ENCODE measurements around the gene SPATA2.

SPATA2 gene

DNA sequence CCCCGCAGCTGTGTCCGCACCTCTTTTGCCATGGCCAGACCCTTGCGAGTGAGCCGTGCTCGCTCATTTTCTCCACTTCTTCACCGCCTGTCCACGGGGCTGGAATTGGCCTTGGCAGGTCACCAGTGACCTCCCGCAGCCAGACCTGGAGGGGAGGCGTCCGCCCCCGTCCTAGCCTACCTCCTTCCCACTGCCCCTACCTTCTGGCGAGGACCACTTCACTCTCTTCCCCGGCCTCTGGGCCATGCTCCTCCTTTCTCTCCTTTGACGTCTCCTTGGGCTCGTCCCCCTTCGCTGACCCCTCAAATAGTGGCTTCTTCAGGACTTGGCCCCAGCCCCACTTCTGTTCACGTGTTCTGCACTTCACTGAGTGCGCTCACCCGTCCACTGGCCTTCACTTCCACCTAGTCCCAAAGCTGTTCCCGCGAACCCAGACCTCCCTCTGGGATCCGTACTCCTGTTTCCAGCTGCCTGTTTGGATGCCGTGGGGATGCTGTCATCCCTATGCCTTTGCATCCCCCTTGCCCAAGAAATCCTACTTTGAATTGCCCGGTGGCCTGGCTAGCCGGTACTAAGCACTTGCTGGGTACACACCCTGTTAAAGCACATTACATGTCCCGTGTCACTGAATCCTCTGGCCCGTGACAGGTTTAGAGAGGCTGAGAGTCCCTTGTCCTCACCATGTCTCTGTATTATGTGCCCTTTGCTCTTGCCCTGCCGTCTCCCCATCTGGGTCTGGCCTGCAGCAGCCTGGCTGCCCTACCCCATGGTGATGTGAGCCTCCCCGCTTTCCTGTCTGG lies 33.0 kb downstream of the SPATA2 start:
- TF ChIP-seq JUND (IDR thresholded peaks at IDR 0.05; ENCODE audit: low read depth) = no peak
- no peak for DNase-seq (ENCODE audit: low read depth in 1 of 2, low spot score in 1 of 2)
- in situ Hi-C loops (cut with HindIII; ENCODE audit: low pct_unique_long_range_greater_than_20kb, low sequenced_read_pairs) = no loop called here

DNA sequence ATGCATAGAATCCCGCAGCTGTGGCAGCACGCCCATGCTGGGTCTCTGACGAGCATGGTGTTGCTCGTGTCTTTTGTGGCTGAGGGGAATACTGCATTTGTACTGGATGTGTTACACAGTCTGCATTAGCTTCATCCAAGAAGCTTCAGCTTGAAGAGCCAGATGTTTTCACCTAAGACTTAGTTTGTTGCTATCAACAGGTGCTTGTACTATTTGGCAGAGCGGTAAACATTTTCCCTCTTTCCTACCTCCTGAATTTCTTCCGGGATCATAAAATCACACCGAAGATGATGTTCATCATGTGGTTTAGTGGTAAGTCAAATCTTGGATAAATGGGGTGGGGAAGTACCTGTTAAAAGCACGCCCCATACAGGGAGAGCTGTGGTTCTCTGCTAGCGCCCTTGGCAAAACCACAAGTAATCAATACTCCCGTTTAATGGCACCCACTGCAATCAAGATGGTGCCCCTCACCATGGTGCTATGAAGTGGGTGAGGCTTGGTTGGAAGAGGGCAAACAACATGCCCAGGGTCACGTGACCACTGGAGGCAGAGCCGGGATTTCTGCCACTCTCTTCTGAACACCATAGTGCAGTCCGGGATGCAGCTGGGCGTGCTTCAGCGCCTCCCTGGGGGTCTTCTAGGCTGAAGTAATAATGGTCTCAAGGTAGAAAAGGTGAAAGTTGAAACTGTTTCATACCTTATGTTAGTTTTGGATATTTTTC lies 34.4 kb downstream of the SPATA2 start:
- no peak for DNase-seq (ENCODE audit: low read depth in 1 of 2, low spot score in 1 of 2)
- in situ Hi-C loops (cut with HindIII; ENCODE audit: low pct_unique_long_range_greater_than_20kb, low sequenced_read_pairs) = no loop called here
- no peak for TF ChIP-seq JUND (IDR thresholded peaks at IDR 0.05; ENCODE audit: low read depth)

DNA sequence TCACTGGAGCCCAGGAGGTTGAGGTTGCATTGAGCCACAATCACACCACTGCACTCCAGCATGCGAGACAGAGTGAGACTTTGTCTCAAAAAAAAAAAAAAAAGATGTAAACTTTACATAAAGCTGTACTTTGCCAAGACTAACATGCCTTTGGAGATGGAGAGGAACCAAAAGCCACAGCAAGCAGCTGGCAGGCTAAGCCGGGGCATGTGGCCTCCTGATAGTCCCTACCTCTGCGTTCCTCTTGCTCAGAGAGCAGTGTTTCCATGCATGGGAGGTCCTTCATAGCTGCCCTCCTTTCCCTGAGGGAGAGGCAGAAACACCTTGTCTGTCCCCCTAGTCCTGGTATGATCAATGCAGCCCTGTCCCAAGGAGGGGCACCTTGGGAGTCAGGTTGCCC lies 35.2 kb downstream of the SPATA2 start:
- in situ Hi-C loops (cut with HindIII; ENCODE audit: low pct_unique_long_range_greater_than_20kb, low sequenced_read_pairs) = no loop called here
- DNase-seq (ENCODE audit: low read depth in 1 of 2, low spot score in 1 of 2) = no peak
- TF ChIP-seq JUND (IDR thresholded peaks at IDR 0.05; ENCODE audit: low read depth) = no peak

DNA sequence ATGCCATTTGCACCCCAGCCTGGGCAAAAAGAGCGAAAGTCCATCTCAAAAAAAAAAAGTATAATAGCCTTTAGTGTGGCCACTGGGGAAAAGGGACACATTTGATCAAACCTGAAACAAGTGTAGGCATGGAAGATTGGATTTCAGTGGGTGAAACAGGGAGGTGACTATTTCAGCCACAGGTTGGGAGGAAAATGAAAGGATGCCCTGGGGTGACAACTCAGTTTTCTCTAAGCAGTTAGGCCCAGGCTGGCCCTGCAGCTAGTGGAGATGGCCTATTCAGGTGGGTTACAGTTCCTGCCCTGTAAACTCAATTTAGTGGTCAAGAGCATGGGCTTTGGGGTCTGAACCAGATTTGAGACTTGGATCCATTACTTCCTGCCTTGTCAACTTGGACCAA lies 36.4 kb downstream of the SPATA2 start:
- TF ChIP-seq JUND (IDR thresholded peaks at IDR 0.05; ENCODE audit: low read depth) = no peak
- in situ Hi-C loops (cut with HindIII; ENCODE audit: low pct_unique_long_range_greater_than_20kb, low sequenced_read_pairs) = no loop called here
- DNase-seq (ENCODE audit: low read depth in 1 of 2, low spot score in 1 of 2) = no peak

DNA sequence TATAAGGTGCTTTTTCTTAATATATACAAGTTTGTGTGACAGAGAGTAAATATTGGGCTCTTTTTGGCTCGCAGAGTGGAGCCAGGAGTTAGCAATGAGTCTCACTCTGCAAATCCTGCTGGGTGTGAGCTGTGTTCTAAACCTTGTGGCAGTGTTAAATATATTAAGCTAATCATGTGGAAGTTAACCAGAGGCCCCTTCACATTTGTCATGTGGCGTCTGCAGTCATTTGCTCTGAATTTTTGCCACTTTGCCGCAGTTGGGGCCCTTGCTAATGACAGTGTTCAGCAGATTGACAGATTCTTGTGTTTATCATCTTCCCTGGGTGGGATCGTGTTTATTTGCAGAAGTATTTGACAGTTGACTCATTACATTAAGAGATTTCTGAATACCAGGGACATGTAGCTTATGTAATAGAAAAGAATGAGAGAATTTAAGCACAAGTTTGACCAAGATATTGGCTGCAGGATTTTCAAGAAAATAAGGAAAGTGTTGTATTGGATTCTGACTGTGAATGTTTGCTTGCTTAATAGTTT lies 37.9 kb downstream of the SPATA2 start:
- no peak for TF ChIP-seq JUND (IDR thresholded peaks at IDR 0.05; ENCODE audit: low read depth)
- in situ Hi-C loops (cut with HindIII; ENCODE audit: low pct_unique_long_range_greater_than_20kb, low sequenced_read_pairs) = no loop called here

DNA sequence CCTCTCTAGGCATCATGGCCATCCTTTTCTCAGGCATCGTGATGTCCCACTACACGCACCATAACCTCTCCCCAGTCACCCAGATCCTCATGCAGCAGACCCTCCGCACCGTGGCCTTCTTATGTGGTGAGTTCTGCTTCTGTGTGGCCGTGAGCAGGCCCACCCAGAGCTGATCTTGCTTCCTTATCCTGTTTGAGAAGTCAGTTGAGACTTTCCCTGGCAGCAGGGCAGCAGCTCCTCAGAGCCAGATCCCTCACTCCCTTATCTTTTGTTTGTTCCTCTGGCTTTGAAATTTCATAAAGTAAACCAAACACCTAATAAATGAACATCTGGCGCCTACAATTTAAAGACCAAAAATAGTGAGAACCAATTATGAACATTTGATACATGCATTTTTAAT lies 40.6 kb downstream of the SPATA2 start:
- in situ Hi-C loops (cut with HindIII; ENCODE audit: low pct_unique_long_range_greater_than_20kb, low sequenced_read_pairs) = no loop called here
- no peak for TF ChIP-seq JUND (IDR thresholded peaks at IDR 0.05; ENCODE audit: low read depth)
- DNase-seq (ENCODE audit: low read depth in 1 of 2, low spot score in 1 of 2) = no peak

More for the DNA sequence above, 37.9 kb downstream of the SPATA2 start:
- DNase-seq (ENCODE audit: low read depth in 1 of 2, low spot score in 1 of 2) = no peak

DNA sequence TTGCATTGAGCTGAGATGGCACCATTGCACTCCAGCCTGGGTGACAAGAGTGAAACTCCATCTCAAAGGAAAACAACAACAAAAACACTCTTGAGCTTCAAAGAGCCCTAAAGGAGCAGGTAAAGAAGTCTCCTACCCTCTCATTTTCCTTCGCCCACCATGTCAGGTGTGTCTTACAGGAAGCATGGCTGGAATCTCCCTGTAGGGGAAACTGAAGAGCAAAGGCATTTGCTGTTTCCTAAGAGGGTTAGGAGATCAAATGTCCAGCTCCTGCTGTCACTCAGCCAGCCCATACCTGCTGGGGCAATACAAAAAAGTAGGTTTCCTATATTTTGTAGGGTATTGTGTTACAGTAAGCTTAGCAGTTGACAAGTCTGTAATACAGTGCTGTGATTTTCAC lies 43.3 kb downstream of the SPATA2 start:
- in situ Hi-C loops (cut with HindIII; ENCODE audit: low pct_unique_long_range_greater_than_20kb, low sequenced_read_pairs) = no loop called here
- no peak for DNase-seq (ENCODE audit: low read depth in 1 of 2, low spot score in 1 of 2)
- no peak for TF ChIP-seq JUND (IDR thresholded peaks at IDR 0.05; ENCODE audit: low read depth)

DNA sequence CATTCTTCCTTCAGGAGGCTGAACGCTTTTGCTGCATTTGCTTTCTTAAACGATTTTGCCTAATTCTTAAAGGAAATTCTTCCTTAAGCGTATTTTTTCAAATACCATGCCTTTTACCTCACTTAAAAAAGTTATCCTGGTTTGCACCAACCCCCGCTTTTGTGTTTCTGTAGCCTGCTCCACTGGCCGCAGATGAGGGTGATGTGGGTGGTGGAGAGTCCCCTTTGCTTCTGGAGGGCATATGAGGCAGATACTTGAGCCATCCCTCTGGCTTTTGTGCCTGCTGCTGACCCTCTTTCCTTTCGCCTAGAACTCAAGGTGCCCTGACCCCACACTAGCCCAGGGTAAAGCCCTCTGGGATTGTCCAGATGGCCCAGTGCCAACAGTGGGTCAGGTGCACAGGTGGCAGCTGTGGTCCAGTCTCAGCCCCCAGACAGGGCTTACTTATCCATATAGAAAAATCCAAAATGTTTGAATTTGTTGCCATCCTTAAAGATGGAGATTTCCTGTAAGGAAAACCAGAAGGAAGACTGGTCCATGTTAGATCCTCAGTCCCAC lies 43.9 kb downstream of the SPATA2 start:
- in situ Hi-C loops (cut with HindIII; ENCODE audit: low pct_unique_long_range_greater_than_20kb, low sequenced_read_pairs) = no loop called here
- no peak for DNase-seq (ENCODE audit: low read depth in 1 of 2, low spot score in 1 of 2)
- no peak for TF ChIP-seq JUND (IDR thresholded peaks at IDR 0.05; ENCODE audit: low read depth)

DNA sequence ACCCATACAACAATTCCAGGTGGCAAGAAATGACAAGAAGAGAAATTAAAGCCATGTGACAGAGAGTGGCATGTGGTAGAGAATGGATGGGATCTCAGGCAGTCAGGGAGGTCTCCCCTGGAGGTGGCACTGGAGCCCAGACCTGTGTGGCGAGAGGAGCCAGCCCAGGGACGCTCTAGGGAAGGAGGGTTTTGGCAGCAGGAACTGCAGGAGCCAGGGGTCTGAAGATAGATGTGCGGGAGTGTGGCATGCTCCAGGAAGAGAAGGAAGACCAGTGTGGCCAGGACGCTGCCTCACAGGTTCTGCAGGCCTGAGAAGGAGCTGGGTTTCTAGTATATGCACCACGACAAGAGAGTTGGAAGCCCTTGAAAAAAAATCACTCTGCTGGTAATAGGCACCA lies 45.1 kb downstream of the SPATA2 start:
- no peak for TF ChIP-seq JUND (IDR thresholded peaks at IDR 0.05; ENCODE audit: low read depth)
- in situ Hi-C loops (cut with HindIII; ENCODE audit: low pct_unique_long_range_greater_than_20kb, low sequenced_read_pairs) = no loop called here
- DNase-seq (ENCODE audit: low read depth in 1 of 2, low spot score in 1 of 2) = no peak

DNA sequence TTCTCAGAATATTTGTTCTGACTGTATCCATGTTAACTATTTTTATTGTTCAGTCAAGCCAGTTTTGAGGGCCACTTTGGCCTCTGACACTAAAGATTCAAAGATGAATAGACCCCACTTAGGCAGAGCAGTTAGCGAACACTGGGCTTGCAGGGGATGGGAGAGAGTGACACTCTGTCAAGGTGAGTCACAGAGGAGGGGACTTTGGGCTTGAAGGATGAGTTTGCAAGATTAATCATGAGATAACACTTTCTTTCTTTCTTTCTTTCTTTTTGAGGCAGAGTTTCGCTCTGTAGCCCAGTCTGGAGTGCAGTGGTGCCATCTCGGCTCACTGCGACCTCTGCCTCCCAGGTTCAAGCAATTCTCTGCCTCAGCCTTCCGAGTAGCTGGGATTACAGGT lies 46.4 kb downstream of the SPATA2 start:
- TF ChIP-seq JUND (IDR thresholded peaks at IDR 0.05; ENCODE audit: low read depth) = no peak
- in situ Hi-C loops (cut with HindIII; ENCODE audit: low pct_unique_long_range_greater_than_20kb, low sequenced_read_pairs) = no loop called here
- DNase-seq (ENCODE audit: low read depth in 1 of 2, low spot score in 1 of 2) = no peak

DNA sequence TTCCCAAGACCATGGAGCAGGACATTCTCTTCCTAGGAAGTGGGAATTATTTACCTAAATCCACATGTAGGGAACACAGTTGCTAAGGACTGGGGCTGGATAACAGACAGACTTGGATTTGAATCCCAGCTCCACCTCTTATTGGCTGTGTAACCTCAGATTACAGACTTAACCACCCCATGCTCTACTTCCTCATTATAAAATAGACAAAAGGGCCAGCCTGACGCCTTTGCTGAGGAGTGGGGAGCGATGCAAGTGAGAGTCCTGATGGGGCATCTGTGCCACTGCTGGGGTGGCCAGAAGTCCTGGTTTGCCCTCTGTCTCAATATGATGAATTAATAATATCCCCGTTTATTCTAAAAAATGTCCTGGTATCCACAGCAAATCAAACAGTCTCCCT lies 46.8 kb downstream of the SPATA2 start:
- no peak for TF ChIP-seq JUND (IDR thresholded peaks at IDR 0.05; ENCODE audit: low read depth)
- in situ Hi-C loops (cut with HindIII; ENCODE audit: low pct_unique_long_range_greater_than_20kb, low sequenced_read_pairs) = no loop called here
- DNase-seq (ENCODE audit: low read depth in 1 of 2, low spot score in 1 of 2) = no peak

DNA sequence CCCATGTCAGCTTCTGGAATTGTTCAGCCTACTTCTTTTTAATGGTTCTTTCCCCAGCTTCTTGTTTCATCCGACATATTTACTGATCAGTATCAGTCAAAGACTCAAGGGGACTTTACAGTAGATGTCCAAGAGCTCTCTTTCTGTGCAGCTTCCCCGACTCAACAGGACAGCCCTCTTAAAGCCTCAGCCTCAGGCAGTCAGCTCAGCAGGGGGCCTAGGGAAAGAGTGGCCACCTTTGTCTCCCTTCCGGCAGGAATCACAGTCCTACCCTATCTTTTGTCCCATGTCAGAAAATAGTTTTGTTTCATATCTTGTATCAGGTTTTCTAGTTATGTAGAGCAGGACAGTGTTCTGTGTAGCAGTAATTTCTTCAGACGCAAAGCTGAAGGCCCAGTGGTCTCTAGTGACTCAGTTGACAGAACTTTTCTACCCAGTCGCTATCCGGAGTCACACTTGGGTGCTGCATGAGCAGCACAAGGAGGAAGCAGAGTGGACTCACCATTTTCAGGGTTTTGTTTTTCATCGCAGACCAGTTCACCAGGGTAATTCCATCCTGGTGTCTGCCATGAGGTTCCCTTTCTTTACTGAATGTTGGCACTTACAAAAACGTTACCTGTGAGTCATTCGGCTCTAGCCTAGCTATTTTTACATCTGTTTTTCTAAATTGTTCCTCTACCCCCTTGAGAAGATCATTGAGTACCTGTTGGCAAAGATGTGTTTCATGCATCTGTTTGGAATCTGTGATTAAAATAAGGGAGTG lies 47.7 kb downstream of the SPATA2 start:
- TF ChIP-seq JUND (IDR thresholded peaks at IDR 0.05; ENCODE audit: low read depth) = no peak
- no peak for DNase-seq (ENCODE audit: low read depth in 1 of 2, low spot score in 1 of 2)
- in situ Hi-C loops (cut with HindIII; ENCODE audit: low pct_unique_long_range_greater_than_20kb, low sequenced_read_pairs) = no loop called here

Measured in T47D (cell line).